ENCODE measurements around the gene CCNJL. TPM values are rescaled to one million over a fixed set of nuclear protein-coding genes. Genes with fewer than 3 reads are reported as not detected.

The CCNJL gene
- total RNA-seq, 1 experiment from 2014 or later: 33.9 TPM

DNA sequence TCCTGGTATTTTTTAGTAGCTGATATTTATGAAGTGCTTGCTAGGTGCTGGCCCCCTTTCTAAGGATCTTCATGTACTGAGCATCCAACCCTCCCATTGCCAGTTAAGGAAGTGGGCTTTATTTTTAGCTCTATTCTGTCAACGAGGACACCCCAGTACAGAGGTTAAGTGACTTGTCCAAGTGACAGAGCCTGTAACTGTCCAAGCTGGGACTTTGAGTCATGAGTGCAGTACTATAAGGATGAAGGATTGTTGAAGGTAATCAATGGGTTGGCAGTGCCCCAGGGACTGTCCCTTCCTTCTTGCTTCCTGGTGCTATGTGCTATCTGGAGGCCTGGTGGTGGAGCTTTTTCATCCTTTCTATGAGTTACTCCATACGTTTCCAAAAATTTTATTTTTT, 101.0 kb downstream of the CCNJL start:
- no peaks in the 10 kb centered on the region for H4K20me1 ChIP-seq (ENCODE audit: insufficient read depth)
- no peaks in the 10 kb centered on the region for H3K9me3 ChIP-seq (ENCODE audit: insufficient read depth, low read depth)
- no peaks in the 10 kb centered on the region for H3K9me2 ChIP-seq (ENCODE audit: insufficient read depth)
- TF ChIP-seq, protein P1, sequence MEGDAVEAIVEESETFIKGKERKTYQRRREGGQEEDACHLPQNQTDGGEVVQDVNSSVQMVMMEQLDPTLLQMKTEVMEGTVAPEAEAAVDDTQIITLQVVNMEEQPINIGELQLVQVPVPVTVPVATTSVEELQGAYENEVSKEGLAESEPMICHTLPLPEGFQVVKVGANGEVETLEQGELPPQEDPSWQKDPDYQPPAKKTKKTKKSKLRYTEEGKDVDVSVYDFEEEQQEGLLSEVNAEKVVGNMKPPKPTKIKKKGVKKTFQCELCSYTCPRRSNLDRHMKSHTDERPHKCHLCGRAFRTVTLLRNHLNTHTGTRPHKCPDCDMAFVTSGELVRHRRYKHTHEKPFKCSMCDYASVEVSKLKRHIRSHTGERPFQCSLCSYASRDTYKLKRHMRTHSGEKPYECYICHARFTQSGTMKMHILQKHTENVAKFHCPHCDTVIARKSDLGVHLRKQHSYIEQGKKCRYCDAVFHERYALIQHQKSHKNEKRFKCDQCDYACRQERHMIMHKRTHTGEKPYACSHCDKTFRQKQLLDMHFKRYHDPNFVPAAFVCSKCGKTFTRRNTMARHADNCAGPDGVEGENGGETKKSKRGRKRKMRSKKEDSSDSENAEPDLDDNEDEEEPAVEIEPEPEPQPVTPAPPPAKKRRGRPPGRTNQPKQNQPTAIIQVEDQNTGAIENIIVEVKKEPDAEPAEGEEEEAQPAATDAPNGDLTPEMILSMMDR (conservative IDR thresholded peaks at IDR 0.05): no peak
- no peak for TF ChIP-seq EZH2 (IDR thresholded peaks at IDR 0.05; ENCODE audit: low read depth)
- no peak for DNase-seq
- intact Hi-C loops (cut with micrococcal nuclease; ENCODE audit: unreplicated experiment): no loop called here
- no peak overlapping the region for H3K4me2 ChIP-seq
- H3F3A ChIP-seq (ENCODE audit: insufficient read depth, low read depth): peaks cover 10% of the 10 kb centered on the region; the same call in 1 of the 2 replicates
- no TSS peak for BruUV-seq (replicated peaks)
- H3K27ac ChIP-seq: no peak overlapping the region
- H3K4me1 ChIP-seq (replicated peaks; ENCODE audit: insufficient read depth): peaks cover 14% of the 10 kb centered on the region
- H3K4me3 ChIP-seq: no peak overlapping the region
- H2AFZ ChIP-seq: no peak overlapping the region
- H3K36me3 ChIP-seq (ENCODE audit: low read depth): no peaks in the 10 kb centered on the region
- no peaks in the 10 kb centered on the region for H3K79me2 ChIP-seq (ENCODE audit: low read depth)
- POLR2A ChIA-PET (ENCODE audit: unreplicated experiment): no interaction called here
- CTCF ChIA-PET: interaction anchor here (1.0 kb wide), 1 partner anchor 180 kb away, joined by 3 read pairs; no protein-coding TSS in a partner anchor
- H3K27me3 ChIP-seq (ENCODE audit: insufficient read depth, low read depth): no peaks in the 10 kb centered on the region

- Histone ChIP-seq H3K4me2 (0 out of 2 replicates have a peak overlapping the region, but pooled peaks have one; percentile 39), H3K4me3 (no peak overlapping the region), H3K36me3 (ENCODE audit: low read depth) (no peaks in the 10 kb centered on the region), H4K20me1 (ENCODE audit: insufficient read depth) (no peaks in the 10 kb centered on the region), H3F3A (ENCODE audit: insufficient read depth, low read depth) (peaks cover 10% of the 10 kb centered on the region; the same call in 1 of the 2 replicates), H3K27me3 (ENCODE audit: insufficient read depth, low read depth) (no peaks in the 10 kb centered on the region), H3K9me2 (ENCODE audit: insufficient read depth) (no peaks in the 10 kb centered on the region), H3K4me1 (replicated peaks; ENCODE audit: insufficient read depth) (peaks cover 14% of the 10 kb centered on the region), H2AFZ (no peak overlapping the region), H3K79me2 (ENCODE audit: low read depth) (no peaks in the 10 kb centered on the region), H3K27ac (no peak overlapping the region), H3K9me3 (ENCODE audit: insufficient read depth, low read depth) (no peaks in the 10 kb centered on the region)
- DNase-seq: no peak
- intact Hi-C loops (cut with micrococcal nuclease; ENCODE audit: unreplicated experiment): no loop called here
- no peak for TF ChIP-seq EZH2 (IDR thresholded peaks at IDR 0.05; ENCODE audit: low read depth)
- TF ChIP-seq, protein P1 (conservative IDR thresholded peaks at IDR 0.05): no peak
- ChIA-PET POLR2A (ENCODE audit: unreplicated experiment) (no interaction called here), CTCF (no interaction called here)
- no TSS peak for BruUV-seq (replicated peaks)
Observed at GRCh38 chr5:160210606-160211005, 101.8 kb downstream of the CCNJL start.

- Histone ChIP-seq H3K4me2 (peak overlapping the region; percentile 39), H3K79me2 (ENCODE audit: low read depth) (no peaks in the 10 kb centered on the region), H3F3A (ENCODE audit: insufficient read depth, low read depth) (peaks cover 10% of the 10 kb centered on the region; the same call in 1 of the 2 replicates), H3K9me2 (ENCODE audit: insufficient read depth) (no peaks in the 10 kb centered on the region), H3K27me3 (ENCODE audit: insufficient read depth, low read depth) (no peaks in the 10 kb centered on the region), H3K9me3 (ENCODE audit: insufficient read depth, low read depth) (no peaks in the 10 kb centered on the region), H3K4me3 (no peak overlapping the region), H3K27ac (no peak overlapping the region), H3K4me1 (replicated peaks; ENCODE audit: insufficient read depth) (peaks cover 14% of the 10 kb centered on the region), H2AFZ (no peak overlapping the region), H4K20me1 (ENCODE audit: insufficient read depth) (no peaks in the 10 kb centered on the region), H3K36me3 (ENCODE audit: low read depth) (no peaks in the 10 kb centered on the region)
- BruUV-seq (replicated peaks): no TSS peak
- no peak for TF ChIP-seq EZH2 (IDR thresholded peaks at IDR 0.05; ENCODE audit: low read depth)
- TF ChIP-seq, protein P1 (conservative IDR thresholded peaks at IDR 0.05): no peak
- ChIA-PET POLR2A (ENCODE audit: unreplicated experiment) (interaction anchor here (0.6 kb wide), 2 partner anchors 132 to 146 kb away, joined by 3 read pairs; no protein-coding TSS in a partner anchor), CTCF (interaction anchor here (0.6 kb wide), 1 partner anchor 95 kb away, joined by 11 read pairs; no protein-coding TSS in a partner anchor)
- peak; percentile 50 to 84 for DNase-seq
- intact Hi-C loops (cut with micrococcal nuclease; ENCODE audit: unreplicated experiment): no loop called here
Observed at GRCh38 chr5:160209917-160210316, 102.4 kb downstream of the CCNJL start.

All from PC-9 (cell line).